MCF 10A (cell line): Measurements from ENCODE around the gene ASB6. TPM values are rescaled to one million over a fixed set of nuclear protein-coding genes. Genes with fewer than 3 reads are reported as not detected.

Experiments used
- BruUV-seq: library from RNA; stranded (reverse); fragments of 400-500 nt; replicated peaks from 2 replicates; lab custom pipeline; 2021; lab: Mats Ljungman, UMichigan
- CTCF ChIA-PET: fragments of 300-600 bp; sonication (Branson Sonifier 250); formaldehyde crosslinking; extraction: SDS; loops from one replicate; lab custom pipeline; 2021; ENCODE audit warnings: antibody characterized with exemption, inconsistent platforms; lab: Yijun Ruan, JAX
- POLR2A ChIA-PET: fragments of 300-600, 350-650 bp; sonication (Branson Sonifier 250); formaldehyde crosslinking; extraction: SDS; loops from one replicate; lab custom pipeline; 2020; ENCODE audit warnings: antibody characterized with exemption, inconsistent platforms; lab: Yijun Ruan, JAX
- DNase-seq: peaks from one replicate; pipeline ENCODE4 v3.0.0-alpha.2; 2018; ENCODE audit not compliant: unreplicated experiment
- H3K27ac Mint-ChIP-seq: one replicate; pipeline ENCODE4 v1.8.0; 2022; ENCODE audit warnings: mild to moderate bottlenecking, low read depth, mixed read lengths; ENCODE audit not compliant: unreplicated experiment
- H3K27me3 Mint-ChIP-seq: one replicate; pipeline ENCODE4 v1.8.0; 2022; ENCODE audit warnings: mixed read lengths; ENCODE audit not compliant: insufficient read depth, unreplicated experiment
- H3K36me3 Mint-ChIP-seq: one replicate; pipeline ENCODE4 v1.8.0; 2022; ENCODE audit warnings: mild to moderate bottlenecking, moderate library complexity, mixed read lengths; ENCODE audit not compliant: insufficient read depth, unreplicated experiment
- H3K4me1 Mint-ChIP-seq: one replicate; pipeline ENCODE4 v1.8.0; 2022; ENCODE audit warnings: mixed read lengths; ENCODE audit not compliant: insufficient read depth, unreplicated experiment
- H3K4me3 Mint-ChIP-seq: one replicate; pipeline ENCODE4 v1.8.0; 2022; ENCODE audit warnings: mild to moderate bottlenecking, moderate library complexity, mixed read lengths; ENCODE audit not compliant: unreplicated experiment
- H3K9me3 Mint-ChIP-seq: one replicate; pipeline ENCODE4 v1.8.0; 2022; ENCODE audit warnings: mixed read lengths; ENCODE audit not compliant: unreplicated experiment
- intact Hi-C: fragments of 100-400 bp; cut with micrococcal nuclease; formaldehyde crosslinking; loops from 2 replicates; pipeline ENCODE4 v1.14.1; 2022
- total RNA-seq: library from RNA; stranded (reverse); gene quantifications from 2 replicates; pipeline ENCODE4 v1.2.3, GENCODE V29; 2022
- TF ChIP-seq, protein P1 (sequence below): fragments of 200-600 bp; IDR thresholded peaks from one replicate; pipeline ENCODE4 v1.8.0; 2022; ENCODE audit warnings: antibody characterized with exemption, mild to moderate bottlenecking; ENCODE audit not compliant: unreplicated experiment

The ASB6 gene
- total RNA-seq, 1 experiment from 2014 or later, result 14.4 TPM

DNA sequence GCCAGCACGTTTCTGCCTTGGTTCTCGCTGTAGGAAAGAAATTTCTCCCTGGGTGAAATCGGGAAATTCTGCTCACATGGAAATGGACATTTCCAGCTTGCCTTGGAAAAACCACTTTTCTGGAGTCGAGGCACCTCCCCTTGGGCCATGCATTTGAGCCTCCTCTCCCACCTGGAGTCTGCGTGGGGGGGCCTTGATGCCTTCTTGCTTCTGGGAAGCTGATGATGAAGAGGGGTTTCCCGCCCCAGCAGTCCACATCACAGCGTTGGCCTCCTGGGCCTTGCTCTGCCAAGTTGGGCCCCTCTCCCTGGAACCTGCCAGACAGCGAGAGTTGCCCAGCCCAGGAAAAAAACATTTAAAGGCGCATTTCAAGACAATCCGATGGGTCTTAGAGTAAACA, 1.8 kb upstream of the ASB6 start:
- intact Hi-C loops, result no loop called here
- peaks cover 10% of the 10 kb centered on the region for H3K9me3 Mint-ChIP-seq
- no TSS peak for BruUV-seq
- H3K4me3 Mint-ChIP-seq, result no peak overlapping the region
- ChIA-PET CTCF (interaction anchor here (0.7 to 6.0 kb wide), 11 partner anchors 19 to 147 kb away, joined by 3 to 45 read pairs (median 4); no protein-coding TSS in a partner anchor), POLR2A (interaction anchor here (0.8 to 2.1 kb wide), 4 partner anchors 72 to 191 kb away, joined by 3 to 5 read pairs (median 4); partner anchors contain the start of genes C9orf78 and USP20)
- TF ChIP-seq, protein P1, sequence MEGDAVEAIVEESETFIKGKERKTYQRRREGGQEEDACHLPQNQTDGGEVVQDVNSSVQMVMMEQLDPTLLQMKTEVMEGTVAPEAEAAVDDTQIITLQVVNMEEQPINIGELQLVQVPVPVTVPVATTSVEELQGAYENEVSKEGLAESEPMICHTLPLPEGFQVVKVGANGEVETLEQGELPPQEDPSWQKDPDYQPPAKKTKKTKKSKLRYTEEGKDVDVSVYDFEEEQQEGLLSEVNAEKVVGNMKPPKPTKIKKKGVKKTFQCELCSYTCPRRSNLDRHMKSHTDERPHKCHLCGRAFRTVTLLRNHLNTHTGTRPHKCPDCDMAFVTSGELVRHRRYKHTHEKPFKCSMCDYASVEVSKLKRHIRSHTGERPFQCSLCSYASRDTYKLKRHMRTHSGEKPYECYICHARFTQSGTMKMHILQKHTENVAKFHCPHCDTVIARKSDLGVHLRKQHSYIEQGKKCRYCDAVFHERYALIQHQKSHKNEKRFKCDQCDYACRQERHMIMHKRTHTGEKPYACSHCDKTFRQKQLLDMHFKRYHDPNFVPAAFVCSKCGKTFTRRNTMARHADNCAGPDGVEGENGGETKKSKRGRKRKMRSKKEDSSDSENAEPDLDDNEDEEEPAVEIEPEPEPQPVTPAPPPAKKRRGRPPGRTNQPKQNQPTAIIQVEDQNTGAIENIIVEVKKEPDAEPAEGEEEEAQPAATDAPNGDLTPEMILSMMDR, result no peak
- H3K36me3 Mint-ChIP-seq, result no peaks in the 10 kb centered on the region
- H3K27ac Mint-ChIP-seq, result no peak overlapping the region
- H3K27me3 Mint-ChIP-seq, result no peaks in the 10 kb centered on the region
- peaks cover 12% of the 10 kb centered on the region for H3K4me1 Mint-ChIP-seq
- DNase-seq, result no peak

DNA sequence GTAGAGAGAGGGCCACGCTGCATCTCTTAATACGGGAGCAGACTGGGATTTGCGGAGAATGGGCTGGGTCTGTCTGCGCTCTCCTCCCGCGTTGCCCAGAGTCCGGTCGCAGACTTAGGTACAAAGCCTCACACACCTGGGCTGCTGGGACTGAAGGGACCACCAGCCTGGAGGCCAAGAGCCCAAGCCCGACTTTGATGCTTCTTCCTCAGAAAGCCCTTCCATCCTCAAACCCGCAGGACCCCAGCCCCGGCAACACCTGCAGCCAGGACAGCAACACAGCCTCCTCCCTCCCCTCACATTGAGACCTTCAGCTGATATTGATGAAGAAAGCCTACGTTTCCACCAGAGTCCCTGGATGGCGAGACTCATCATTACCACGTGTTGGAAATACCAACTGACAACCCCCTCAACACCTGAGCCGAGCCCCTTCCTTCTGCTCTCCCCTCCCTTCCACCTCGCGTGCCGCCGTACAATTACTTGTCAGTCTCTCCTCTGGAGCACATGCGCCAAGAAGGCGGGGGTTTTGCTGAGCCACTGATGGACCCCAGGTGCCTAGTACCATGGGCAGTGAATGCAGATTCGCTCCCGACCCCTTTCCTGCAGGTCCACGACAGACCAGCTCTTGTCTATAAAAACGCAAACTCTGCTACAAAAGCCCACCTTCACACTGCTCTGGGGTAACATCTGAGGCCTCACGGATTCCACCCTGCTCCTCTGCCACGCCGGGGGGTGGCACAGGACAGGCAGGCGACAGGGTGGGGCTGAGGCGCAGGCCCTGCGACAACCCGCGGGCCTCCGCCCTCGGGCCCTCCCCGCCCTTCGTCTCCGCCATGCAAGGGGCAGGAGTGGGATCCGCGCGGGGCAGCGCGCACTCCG, 841 bp downstream of the ASB6 start:
- no peaks in the 10 kb centered on the region for H3K9me3 Mint-ChIP-seq
- H3K27ac Mint-ChIP-seq, result peak overlapping the region; percentile 79
- no peak for DNase-seq
- H3K27me3 Mint-ChIP-seq, result no peaks in the 10 kb centered on the region
- peak overlapping the region; percentile 87 for H3K4me3 Mint-ChIP-seq
- BruUV-seq, result TSS peak; percentile 14
- CTCF ChIA-PET, result interaction anchor here (0.6 to 6.0 kb wide), 16 partner anchors 11 to 498 kb away, joined by 3 to 45 read pairs (median 4); no protein-coding TSS in a partner anchor
- TF ChIP-seq, protein P1, result no peak
- intact Hi-C loops, result no loop called here
- peaks cover 8% of the 10 kb centered on the region for H3K4me1 Mint-ChIP-seq
- POLR2A ChIA-PET, result interaction anchor here (0.7 to 6.5 kb wide), 10 partner anchors 12 to 500 kb away, joined by 3 to 55 read pairs (median 4); partner anchors contain the start of gene NTMT1
- H3K36me3 Mint-ChIP-seq, result peaks cover 10% of the 10 kb centered on the region

DNA sequence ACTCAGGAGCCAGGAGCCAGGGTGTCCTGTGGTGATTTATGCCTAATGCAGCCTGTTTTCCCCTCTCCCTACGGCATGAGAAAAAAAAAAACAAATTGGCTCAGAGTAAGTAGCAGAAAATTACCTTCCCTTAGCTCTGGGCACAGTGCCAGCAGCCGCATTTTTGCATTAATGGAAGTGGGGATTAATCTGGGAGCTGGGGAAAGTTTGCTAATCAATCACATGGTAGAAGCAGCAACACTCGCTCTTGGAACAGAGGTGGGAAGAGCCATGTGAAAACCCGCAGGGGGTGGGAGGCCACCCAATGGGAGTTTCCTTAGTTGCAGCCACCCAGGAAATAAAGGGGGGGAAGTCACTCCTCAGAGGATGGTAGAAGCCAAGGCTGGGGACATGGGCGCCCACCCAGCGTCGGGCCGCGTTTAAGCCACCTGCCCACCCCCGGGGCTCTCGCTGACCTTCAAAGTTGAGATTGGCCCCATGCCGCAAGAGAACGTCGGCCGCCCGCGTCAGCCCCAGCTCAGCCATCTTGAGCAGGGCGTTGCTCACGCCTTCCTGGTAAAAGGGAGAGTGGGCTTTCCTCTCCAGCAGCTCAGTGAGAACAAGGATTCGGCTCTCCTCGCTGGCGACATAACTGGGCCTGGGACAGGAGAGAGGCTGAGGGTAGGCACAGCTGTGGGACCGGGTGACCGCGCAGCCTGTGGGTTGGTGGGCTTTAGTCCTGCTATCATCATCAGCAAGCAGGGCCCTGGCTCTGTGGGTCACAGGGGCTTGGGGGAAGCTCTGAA, 1.7 kb downstream of the ASB6 start:
- BruUV-seq, result no TSS peak
- TF ChIP-seq, protein P1, result no peak
- DNase-seq, result peak; percentile 39
- intact Hi-C loops, result no loop called here
- Mint-ChIP-seq H3K4me1 (peaks cover 8% of the 10 kb centered on the region), H3K9me3 (no peaks in the 10 kb centered on the region), H3K36me3 (peaks cover 18% of the 10 kb centered on the region), H3K27me3 (no peaks in the 10 kb centered on the region), H3K4me3 (peak overlapping the region; percentile 87), H3K27ac (no peak overlapping the region)
- CTCF ChIA-PET, result interaction anchor here (0.5 to 6.0 kb wide), 18 partner anchors 10 to 1319 kb away, joined by 3 to 45 read pairs (median 3); no protein-coding TSS in a partner anchor
- POLR2A ChIA-PET, result interaction anchor here (0.5 to 6.5 kb wide), 10 partner anchors 12 to 510 kb away, joined by 3 to 55 read pairs (median 4); partner anchors contain the start of gene NTMT1
